Measurements from ENCODE around the gene NDST3.
A peak's percentile ranks its signal among the peaks of the same experiment; 100 is the strongest.
"Not testable (repeated sequence)": the region's sequence is repeated elsewhere in the genome, so short reads cannot be mapped to it uniquely, and the experiment has no call there.

NDST3 gene

DNA sequence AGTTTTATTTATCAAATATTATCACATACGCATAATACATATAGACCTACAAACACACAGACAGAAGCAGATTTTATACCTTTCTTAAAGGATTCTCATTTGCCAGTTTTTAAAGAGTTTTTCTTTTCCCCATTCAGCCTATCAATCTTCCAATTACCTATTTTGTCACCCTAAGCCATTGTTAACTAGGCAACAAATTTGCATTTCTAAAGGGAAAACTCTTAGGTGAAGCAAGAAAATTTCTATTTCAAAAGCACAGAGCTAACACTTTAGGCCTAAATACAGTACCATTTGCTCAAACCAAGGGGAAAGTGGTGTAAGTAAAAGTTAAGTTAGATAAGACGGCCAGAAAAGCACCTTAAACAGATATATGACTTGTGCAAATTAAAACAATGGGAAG is 156.6 kb downstream of the NDST3 start:
- no peak for DNase-seq

DNA sequence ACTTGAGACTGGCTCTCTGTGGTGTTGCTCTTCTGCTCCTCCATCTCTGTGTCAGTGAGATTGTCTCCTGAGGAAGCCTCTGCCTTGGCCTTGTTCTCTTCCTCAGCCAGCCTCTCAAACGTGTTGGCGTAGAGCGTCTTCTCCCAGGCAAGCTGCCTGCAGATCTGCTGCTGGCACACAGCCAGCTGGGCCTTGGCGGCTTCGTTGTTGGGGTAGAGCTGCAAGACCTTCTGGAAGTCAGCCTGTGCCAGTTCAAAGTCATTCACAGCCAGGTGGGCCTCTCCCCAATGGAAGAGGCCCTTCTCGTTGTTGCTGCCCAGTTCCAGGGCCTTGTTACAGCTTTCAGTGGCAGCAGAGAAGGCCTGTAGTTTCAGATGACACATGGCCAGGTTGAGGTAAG is 159.1 kb downstream of the NDST3 start:
- DNase-seq, result no peak

DNA sequence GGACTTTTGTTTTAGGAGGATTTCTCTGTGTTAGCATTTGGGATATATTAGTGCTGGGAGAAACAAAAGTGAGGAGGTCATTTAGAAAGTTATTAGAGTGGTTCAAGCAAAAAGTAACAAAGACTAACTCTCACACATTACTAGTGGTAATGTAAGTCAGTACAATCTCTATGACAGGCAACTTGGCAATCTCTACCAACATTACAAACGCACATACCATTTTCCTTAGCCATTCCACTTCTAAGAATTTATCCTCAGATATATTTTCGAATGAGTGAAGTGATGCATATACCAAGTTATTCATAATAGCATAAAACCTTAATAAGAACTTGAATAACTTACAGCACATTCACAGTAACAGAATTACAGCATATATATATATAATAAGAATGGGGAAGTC is 172.3 kb downstream of the NDST3 start:
- DNase-seq, result no peak

DNA sequence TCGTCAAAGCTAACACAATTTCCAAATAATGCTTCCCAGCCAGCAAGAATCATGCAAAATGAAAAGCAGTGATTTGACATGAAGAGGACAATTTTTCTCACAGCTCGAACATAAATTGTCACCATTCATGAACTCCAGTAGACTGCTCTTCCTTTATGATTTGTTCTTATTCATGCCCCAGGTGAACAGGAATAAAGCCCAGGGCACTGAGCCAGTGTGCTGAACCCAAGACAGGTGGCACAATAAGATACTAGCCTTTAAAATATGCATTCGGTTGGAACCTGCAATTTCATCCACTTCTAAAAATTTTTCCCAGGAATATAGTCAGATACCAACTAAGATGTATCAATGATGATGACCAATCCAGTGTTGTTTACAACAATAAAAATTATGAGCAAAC is 178.8 kb downstream of the NDST3 start:
- no peak for DNase-seq

DNA sequence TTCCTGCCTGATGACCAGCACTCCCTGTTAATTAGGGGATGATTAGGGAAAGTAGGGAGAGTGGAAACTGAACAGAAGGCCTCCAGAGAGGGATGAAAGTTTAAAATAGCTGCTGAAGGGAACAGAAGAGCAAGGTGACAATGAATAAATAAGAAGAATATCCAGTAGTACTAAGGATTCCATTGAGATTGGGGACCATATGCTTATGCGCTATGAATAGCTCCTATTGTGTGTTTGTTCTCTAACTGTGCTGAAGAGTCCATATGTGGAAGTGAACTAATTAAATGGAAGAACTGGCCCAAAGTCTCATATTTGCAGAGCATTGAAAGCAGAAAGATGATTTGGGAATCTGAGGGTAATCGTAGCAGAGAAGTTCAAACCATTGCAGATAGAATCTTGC is 181.5 kb downstream of the NDST3 start:
- no peak for DNase-seq

DNA sequence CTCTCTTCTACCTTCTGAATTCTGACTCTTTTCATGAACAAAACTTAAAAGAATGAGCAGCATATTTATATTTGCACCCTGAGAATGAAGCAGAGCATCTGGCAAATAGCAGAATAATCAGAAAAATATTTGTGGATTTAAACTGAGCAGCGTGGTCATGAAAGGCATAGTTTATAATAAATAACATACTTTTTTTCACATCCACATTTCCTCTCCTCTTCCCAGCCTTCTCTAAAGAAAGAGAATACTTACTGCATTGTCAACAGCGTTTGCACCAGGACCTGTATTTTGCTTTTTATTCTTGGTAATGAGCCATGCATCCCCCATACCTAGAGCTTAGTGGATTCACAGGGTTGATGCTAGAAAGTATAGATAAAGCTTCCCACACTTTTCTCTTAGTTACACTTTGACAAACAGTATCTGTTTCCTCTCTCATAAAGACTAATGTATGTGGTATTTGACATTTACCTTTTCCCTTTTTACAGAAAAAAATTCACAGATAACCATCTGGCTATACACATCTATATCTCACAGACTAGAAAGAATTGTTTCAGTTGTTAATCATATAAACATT is 187.0 kb downstream of the NDST3 start:
- DNase-seq, result no peak

DNA sequence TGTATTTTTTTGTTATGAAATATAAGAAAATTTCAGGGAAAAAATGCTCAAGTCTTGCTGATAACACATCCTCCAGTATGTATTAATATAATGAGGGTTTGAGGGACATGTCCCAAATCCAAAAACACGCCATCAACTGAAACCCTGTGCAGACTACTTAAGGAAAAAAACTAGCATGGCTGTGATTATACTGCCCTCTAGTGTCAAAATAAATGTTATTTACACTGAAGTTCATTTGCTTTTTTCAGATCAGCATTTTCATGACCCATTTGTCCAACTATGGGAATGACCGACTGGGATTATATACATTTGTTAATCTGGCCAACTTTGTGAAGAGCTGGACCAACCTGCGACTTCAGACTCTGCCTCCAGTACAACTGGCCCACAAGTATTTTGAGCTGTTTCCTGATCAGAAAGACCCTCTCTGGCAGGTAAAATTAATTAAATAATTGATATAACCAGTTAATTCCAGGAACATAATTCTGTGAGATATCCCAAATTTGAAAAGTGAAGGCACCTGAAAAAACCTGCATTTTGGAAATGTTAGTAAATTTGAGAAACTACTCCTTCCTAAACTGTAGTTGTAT is 190.1 kb downstream of the NDST3 start:
- peak; percentile 66 for DNase-seq

DNA sequence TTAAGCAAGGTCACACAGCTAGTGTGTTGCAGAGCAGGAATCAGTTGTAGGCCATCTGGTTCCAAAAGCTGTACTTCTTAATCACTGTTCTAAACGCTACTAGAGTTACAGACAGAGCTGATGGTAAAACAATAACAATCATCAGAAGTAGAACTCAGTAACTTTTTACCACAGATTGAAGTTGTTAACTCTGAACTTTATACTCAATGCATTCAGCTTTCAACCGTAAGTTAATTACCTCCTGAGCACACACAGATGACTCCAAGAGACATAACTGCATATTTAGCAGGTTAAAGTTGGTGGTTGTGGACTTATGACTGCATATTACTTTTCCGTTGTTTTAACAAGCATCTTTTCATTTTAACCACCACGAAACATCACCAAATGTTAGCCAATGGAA is 191.2 kb downstream of the NDST3 start:
- DNase-seq, result no peak

DNA sequence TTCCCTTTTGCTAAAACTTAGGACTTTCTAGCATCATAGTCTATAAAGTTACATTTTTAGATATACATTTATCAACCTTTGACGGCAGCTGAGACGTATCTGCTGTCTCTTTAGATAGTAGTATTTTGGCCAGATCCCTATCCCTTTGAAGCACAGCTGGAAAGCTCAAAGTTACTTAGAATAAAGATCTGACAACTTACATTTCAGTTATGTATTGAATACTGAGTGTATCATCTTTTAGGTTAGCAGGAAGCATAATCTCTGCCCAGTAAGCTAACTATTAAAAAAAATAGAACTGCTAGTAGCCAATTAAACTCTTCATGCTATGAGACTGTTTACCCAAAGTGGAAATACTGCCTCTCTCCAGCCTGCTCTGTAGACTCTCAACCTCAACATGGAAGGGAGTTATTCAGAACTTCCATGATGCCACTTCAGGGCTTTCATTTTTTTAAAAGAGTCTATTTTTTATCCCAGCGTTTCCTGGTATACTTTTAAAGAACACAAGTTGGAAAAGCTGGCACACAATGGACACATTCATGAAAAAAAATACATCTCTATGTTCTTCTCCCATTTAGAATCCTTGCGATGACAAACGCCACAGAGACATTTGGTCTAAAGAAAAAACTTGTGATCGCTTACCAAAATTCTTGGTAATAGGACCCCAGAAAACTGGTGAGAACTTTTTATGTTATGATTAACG is 192.2 kb downstream of the NDST3 start:
- DNase-seq, result no peak

DNA sequence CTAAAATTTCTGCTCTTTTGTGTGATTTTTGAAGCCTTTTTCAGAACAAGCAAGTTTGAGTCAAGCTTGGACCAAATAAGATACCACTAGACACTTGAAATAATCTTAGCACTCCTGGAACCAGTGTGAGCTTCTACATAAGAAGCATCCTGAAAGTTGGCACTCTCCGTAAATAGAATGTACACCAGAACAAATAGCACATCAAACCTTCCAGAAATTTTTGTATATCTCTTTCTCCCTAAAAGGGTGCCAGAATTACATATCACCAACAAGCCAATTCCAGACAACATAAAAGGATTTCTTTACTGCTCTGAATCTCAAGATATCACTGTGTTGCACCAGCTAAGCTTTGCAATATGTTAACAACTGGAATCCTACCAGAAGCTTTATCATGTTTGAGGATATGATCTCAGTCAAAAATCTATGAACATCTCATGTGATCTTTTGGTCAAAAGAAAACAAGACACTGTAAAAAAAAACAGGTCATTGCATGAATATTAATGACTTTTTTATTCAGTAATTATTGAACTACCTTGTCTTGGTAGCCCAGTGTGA is 201.4 kb downstream of the NDST3 start:
- no peak for DNase-seq

DNA sequence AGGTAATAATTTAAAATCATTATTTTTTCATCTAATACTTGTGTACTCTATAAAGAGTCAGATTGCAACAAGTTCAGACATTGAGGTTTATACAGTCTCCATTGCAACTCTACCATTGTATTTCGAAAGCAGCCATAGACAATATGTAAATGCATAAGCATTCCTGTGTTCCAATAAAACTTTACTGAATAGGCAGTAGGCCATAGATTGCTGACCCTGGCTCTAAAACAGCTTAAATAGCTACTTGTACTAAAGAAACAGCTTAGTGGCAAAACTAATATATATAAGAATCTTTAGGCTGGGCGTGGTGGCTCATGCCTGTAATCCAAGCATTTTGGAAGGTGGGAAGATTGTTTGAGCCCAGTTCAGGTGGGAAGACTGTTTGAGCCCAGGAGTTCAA is 203.2 kb downstream of the NDST3 start:
- DNase-seq, result no peak

DNA sequence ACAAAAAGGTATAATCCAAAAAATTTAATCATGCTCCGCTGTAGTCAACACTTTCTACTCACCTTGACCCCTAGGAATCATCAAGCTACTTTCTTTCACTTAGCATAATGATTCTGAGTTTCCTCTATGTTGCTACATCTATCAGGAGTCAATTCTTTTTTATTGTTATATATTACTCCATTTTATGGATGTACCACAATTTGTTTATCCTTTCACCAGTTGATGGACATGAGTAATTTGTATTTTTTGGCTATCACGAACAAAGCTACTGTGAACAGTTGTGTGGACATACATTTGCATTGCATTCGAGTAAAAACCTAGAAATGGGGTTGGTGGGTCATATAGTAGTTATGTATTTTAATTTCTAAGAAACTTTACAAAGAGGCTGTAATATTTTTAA is 215.6 kb downstream of the NDST3 start:
- DNase-seq, result no peak

DNA sequence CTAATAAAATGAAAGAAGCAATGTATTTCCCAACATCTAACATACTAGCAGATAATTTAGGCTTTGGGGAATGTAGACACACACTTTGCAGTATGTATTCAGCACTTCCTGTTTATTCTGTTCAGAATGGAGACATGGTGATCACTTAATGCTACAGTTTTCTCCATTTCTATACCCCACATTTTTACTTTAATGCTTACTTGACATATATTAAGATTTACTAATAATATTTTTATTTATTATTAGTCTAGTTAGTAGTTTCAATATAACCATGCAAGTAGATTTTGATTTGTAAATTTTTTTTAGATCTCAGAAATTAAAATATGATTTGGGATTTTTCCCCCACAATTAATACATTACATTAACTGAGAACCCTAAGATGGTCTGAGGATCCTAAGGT is 220.1 kb downstream of the NDST3 start:
- no peak for DNase-seq

DNA sequence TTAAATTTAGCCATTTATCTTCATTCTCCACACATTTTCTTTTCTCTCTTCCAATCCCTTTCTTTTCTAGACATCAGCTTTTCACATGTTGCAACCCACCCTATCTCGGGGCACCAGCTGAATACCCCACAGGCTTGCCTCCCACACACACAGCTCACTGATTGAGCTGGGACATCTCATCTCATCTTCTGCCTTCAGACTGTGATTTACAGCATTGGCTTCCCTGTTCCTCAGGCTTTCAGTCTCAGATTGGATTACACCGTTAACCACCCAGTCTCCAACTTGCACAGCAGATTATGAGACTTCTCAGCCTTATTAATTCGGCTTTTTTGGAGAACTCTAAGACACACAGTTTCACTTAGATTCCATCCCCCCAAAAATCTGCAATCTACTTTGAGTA is 224.8 kb downstream of the NDST3 start:
- DNase-seq, result no peak

DNA sequence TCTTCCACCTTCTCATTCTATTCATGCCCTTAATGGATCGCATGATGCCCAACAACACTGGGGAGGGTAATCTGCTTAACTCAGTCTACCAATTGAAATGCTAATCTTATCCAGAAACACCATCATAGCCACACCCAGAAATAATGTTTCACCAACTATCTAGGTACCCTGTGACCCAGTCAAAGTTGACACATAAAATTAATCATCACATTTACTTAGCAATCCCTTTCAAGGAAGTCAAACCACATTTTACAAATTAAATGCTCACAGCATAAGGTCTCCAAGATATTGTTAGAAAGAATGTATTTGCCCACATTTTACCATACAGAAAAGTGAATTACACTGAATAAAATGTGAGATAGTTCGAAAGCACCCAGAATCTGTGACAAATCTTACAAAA is 226.0 kb downstream of the NDST3 start:
- no peak for DNase-seq

DNA sequence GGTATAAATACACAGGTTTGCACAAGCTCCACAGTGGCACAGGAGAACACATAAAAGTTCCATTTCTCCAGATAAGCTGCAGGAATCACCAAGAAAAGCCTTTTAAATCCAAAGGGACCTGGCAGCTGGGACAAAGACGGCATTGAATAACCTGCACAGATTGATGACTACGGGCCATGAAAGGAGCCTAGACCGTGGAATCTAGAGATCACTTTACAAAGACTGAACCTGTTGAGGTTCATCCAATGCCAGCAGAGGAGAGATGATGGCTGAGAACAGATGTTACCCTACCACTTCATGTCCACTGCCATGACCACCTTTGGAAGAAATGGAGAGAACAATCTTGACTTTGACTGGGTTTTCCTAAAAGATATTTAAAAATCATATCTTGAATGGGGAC is 229.8 kb downstream of the NDST3 start:
- DNase-seq, result no peak

DNA sequence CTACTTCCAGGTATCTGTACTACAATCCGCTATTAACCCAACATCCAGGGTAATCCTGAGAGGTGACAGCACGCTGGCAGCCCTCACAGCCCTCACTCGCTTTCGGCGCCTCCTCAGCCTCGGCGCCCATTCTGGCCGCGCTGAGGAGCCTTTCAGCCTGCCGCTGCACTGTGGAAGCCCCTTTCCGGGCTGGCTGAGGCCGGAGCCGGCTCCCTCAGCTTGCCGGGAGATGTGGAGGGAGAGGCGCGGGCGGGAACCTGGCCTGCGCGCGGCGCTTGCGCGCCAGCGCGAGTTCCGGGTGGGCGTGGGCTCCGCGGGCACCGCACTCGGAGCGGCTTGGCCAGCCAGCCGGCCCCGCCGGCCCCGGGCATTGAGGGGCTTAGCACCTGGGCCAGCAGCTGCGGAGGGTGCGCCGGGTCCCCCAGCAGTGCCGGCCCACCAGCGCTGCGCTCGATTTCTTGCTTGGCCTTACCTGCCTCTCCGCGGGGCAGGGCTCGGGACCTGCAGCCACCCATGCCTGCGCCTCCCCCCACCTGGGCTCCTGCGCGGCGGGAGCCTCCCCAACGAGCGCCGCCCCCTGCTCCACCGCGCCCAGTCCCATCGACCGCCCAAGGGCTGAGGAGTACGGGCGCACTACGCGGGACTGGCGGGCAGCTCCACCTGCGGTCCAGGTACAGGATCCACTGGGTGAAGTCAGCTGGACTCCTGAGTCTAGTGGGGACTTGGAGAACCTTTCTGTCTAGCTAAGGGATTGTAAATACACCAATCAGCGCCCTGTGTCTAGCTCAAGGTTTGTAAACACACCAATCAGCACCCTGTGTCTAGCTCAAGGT is 231.2 kb downstream of the NDST3 start:
- DNase-seq, result peak; percentile 29

DNA sequence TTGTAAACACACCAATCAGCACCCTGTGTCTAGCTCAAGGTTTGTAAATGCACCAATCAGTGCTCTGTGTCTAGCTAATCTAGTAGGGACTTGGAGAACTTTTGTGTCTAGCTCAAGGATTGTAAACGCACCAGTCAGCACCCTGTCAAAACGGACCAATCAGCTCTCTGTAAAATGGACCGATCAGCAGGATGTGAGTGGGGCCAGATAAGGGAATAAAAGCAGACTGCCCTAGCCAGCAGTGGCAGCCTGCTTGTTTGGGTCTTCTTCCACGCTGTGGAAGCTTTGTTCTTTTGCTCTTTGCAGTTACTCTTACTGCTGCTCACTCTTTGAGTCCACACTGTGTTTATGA is 231.8 kb downstream of the NDST3 start:
- not testable (repeated sequence) for DNase-seq

DNA sequence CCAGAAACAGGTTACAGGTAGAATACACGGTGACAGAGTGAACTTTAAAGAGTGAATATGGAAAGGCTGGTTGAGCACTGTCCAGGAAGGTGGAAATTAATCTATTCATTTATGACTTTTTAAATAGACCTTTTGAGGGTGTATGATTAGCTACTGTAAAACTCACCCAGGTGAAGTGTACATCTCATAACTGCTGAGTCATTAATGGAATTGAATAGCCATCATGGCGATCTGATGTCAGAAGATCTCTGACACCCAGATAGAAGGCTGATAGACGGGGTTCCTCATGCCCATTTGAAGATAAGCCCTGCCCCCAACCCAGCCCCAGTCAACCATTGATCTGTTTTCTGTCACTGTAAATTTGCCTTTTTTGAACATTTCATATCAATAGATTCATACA is 234.5 kb downstream of the NDST3 start:
- DNase-seq, result no peak

DNA sequence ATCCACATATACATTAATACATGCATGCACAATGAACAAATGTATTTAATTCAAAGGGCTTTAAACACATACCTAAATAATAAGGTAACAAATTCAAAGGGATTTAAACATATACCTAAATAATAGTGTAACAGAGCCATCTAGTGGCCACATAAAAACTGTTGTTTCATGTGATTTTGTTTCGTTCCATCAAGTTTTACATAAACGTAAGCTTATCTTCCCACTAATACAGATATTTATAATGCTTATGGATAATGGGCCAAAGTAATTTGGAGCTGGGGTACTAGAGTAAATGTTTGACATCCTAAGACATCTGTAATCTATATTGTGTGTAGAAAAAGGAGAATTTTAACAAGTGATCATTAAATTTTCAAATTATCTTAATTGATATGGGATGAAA is 236.2 kb downstream of the NDST3 start:
- DNase-seq, result peak; percentile 68

DNA sequence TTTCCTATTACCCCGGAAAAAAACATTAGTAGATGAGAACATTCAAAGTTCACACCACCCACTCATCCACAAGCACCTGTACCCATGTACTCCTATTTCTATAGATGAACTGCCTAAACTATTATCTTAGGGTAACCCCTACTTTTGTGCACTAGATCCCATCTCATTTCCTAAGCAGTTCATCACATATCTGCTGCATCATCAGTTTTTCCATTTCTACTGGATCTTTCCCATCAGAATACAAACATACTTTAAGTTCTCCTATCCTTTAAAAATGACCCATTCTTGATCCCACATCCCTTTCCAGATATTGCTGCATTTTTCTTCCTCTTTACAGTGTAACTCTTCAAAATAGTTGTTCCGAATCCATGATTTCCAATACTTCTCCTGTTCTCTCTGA is 237.5 kb downstream of the NDST3 start:
- DNase-seq, result no peak

DNA sequence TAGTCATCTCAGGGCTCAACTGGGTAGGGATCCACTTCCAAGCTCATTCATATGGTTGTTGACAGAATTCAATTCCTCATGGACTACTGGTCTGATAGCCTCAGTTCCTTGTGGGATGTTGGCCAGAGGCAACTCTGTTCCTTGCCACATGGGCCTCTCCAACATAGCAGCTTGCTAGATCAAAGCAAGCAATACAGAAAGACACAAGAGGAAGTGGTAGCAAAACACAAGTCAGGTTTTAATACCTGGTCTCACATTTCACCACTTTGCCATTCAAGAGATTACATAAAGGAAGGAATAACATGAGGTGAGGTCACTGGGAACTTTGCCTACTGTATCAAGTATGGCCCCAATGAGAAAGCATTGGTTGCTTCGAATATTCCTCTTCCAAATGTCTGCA is 239.4 kb downstream of the NDST3 start:
- DNase-seq, result no peak

DNA sequence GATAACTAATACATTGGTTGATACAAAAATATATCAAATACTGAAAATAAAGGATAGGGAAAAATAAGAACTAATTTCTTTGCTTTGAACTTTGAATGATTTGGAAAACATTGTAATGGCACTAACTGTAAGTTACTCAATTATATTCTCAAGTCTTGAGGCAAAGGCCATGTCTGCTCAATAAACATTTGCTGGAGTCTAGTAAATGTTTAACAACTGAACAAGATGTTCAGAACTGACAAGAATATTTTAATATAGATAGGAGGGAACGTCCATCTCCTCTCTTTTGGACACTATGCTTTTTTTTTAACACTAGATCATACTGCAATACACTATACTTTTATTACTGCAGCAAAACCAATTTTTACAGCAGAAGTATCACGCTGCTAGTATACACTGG is 242.3 kb downstream of the NDST3 start:
- no peak for DNase-seq

DNA sequence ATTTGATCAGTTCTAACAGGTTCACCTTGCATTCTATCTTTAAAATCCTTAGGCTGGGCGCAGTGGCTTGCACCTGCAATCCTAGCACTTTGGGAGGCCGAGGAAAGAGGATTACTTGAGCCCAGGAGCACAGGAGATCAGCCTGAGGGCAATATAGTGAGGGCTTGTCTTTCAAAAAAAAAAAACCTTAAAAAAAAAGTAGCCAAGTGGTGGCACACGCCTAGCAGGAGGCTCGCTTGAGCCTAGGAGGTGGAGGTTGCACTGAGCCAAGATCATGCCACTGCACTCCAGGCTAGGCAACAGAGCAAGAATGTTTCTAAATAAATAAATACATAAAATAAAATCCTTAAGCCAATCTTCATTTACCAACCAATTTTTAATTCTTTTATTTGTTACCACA is 243.0 kb downstream of the NDST3 start:
- no peak for DNase-seq
